ACC112 (cell line): Measurements from ENCODE around the gene ADAMTSL3.

Experiments used
- H2AFZ ChIP-seq: fragments of 200-600 bp; sonication (generic); one replicate; pipeline ENCODE4 v1.6.0; 2017; ENCODE audit warnings: antibody characterized with exemption, low read length; ENCODE audit not compliant: unreplicated experiment
- H3K27ac ChIP-seq: fragments of 200-600 bp; sonication (generic); 2 replicates; pipeline ENCODE4 v1.5.1; 2014; ENCODE audit warnings: low read depth, mild to moderate bottlenecking, antibody characterized with exemption, low read length, moderate library complexity
- H3K27me3 ChIP-seq: fragments of 200-600 bp; sonication (generic); 2 replicates; pipeline ENCODE4 v1.6.1; 2014; ENCODE audit warnings: mild to moderate bottlenecking, antibody characterized with exemption, low read length, moderate library complexity, mixed read lengths; ENCODE audit not compliant: insufficient read depth
- H3K36me3 ChIP-seq: fragments of 200-600 bp; sonication (generic); 2 replicates; pipeline ENCODE4 v1.6.1; 2016; ENCODE audit warnings: mild to moderate bottlenecking, antibody characterized with exemption, low read length, moderate library complexity, mixed read lengths; ENCODE audit not compliant: insufficient read depth
- H3K4me1 ChIP-seq: fragments of 200-600 bp; sonication (generic); one replicate; pipeline ENCODE4 v1.6.1; 2016; ENCODE audit warnings: low read length, mixed read lengths; ENCODE audit not compliant: insufficient read depth, unreplicated experiment, control insufficient read depth
- H3K4me3 ChIP-seq: fragments of 200-600 bp; sonication (generic); 2 replicates; pipeline ENCODE4 v1.5.1; 2014; ENCODE audit warnings: mild to moderate bottlenecking, low read depth, low read length
- H3K79me2 ChIP-seq: fragments of 200-600 bp; sonication (generic); one replicate; pipeline ENCODE4 v1.6.0; 2016; ENCODE audit warnings: low read length; ENCODE audit not compliant: control insufficient read depth, unreplicated experiment, insufficient read depth

ADAMTSL3 gene

DNA sequence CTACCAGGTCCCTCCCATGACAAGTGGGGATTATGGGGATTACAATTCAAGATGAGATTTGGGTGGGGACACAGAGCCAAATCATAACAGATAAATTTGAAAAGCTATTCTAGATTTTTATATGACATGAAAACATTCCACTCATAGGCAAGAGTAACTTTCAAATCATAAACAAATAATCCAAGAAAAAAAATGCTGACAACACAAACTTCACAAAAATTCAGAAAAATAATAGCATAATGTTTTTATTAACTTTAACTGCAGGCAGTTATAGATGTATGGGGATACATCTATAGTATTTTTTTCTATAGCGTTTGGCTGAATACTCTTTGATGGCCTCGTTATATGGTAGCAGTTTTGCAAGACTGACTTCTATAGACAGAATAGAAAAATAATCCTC lies 243.1 kb downstream of the ADAMTSL3 start:
- H3K27me3 ChIP-seq: peaks cover 26% of the 10 kb centered on the region
- H3K27ac ChIP-seq: no peak overlapping the region

DNA sequence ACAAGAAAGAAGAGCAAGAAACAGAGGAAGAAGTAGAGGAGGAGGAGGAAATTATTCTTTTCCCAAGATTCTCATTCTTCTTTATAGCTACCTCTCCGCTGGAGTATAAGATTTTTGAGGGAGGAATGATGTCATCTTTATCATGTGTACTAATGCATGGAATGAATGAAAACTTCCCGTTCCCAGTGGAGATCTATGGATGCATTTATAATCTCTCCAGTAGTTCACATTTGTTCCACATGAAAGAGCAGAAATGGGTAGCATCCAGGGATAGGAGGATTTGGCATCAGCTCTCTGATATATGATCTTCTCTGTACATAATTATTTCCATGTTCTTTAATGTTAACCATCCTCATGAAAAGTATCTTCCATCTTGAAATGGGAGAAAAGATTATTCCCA lies 244.4 kb downstream of the ADAMTSL3 start:
- H3K79me2 ChIP-seq: no peaks in the 10 kb centered on the region
- no peak overlapping the region for H3K4me3 ChIP-seq
- no peaks in the 10 kb centered on the region for H3K36me3 ChIP-seq
- no peaks in the 10 kb centered on the region for H3K4me1 ChIP-seq
- no peak overlapping the region for H3K27ac ChIP-seq
- H2AFZ ChIP-seq: no peak overlapping the region
- peaks cover 26% of the 10 kb centered on the region for H3K27me3 ChIP-seq

More for the DNA sequence above, 243.1 kb downstream of the ADAMTSL3 start:
- H3K4me1 ChIP-seq: no peaks in the 10 kb centered on the region
- H3K36me3 ChIP-seq: no peaks in the 10 kb centered on the region
- H3K79me2 ChIP-seq: no peaks in the 10 kb centered on the region
- no peak overlapping the region for H2AFZ ChIP-seq
- no peak overlapping the region for H3K4me3 ChIP-seq

DNA sequence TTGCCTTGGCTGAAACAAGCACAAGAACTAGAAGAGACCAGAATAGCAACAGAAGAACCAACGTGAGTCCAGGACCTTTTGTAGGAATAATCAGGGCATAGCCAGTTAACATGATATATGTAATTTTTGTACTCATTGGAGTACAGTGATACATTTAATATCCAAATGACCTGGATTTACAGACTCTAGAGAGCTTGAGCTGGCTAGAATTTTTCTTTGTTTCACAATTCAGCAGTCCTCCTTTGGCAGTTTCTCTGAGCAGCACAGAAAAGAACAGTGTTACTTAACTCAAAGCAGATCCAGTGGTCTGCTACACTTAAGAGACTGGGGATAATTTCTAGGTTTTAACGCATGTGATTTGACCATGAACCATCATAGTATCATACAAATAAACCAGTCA lies 245.7 kb downstream of the ADAMTSL3 start:
- Histone ChIP-seq H3K27me3 (peaks cover 26% of the 10 kb centered on the region), H2AFZ (no peak overlapping the region), H3K4me3 (no peak overlapping the region), H3K79me2 (no peaks in the 10 kb centered on the region), H3K27ac (no peak overlapping the region), H3K4me1 (no peaks in the 10 kb centered on the region), H3K36me3 (no peaks in the 10 kb centered on the region)

DNA sequence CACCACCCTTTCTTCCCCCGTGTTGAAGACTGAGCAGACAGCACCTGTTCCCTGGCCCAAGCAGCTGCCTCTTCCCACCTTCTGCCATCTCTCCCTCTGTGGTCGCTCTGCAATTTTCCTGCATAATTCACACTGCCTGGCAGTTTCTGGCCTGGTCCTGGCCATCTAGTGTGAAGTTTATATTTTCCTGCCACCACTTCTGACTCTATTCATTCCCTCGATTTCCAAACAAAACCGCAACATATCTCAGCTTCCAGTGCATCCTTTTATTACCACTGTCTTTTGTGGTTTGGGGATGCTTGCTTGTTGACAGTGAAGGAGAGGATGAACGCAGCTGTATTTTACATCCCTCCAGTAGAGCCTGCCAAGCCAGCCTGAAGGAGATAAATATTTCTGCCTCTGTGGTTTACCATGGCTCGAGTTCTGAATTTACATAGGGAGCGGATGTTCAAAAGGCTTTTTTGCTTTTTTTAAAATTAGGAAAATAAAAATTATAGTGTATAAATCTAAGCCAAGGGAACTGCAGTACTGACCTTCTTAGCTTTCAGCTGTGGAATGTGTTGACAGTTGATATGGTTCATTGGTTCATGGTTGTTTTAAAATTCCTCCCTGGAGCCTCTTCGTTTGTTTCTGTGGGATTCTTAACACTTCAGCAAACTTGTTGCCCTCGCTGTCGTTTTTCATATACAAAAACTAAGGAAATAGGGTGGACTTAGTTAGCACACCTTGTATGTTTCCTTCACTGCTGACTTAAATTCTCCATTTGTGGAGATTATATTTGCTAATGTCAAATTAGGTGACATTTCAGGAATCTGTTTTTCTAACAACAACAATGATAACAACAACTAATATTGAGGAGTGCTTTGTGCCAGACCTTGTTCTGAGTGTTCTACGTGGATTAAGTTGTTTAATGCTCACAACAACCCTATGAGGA lies 250.5 kb downstream of the ADAMTSL3 start:
- Histone ChIP-seq H3K79me2 (no peaks in the 10 kb centered on the region), H3K4me3 (no peak overlapping the region), H3K36me3 (no peaks in the 10 kb centered on the region), H2AFZ (no peak overlapping the region), H3K27me3 (peaks cover 13% of the 10 kb centered on the region), H3K4me1 (no peaks in the 10 kb centered on the region), H3K27ac (no peak overlapping the region)

DNA sequence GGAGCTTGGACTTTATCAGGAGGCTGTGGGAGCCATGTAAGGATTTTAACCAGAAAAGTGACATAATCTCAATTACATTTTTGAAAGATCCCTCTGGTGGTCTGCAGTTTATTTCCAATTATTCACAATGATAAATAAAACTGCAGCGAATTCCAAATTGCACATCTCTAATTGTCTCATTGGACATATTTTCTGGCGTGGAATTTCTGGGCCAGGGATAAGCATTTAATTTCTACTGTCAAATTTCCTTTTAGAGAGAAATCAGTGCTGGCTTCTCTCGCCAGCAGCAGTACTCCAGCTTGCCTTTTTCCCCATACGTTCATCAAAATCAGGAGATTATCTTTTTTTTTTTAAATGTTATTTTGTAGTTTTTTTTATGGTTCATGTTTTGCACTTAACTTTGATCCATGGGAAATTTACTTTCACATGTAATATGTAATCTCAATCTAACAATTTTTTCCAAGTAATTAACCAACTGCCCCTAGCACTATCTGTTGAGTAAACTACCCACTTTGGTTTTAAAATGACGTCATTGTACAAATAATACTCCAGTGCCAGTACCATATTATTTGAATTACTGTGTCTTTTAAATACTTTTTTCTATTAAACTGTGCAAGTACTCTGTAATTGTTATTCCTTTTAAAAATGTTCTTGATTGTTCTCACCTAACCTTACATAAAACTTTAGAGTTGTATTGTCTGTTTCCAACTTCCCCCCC lies 251.8 kb downstream of the ADAMTSL3 start:
- no peak overlapping the region for H3K4me3 ChIP-seq
- no peaks in the 10 kb centered on the region for H3K36me3 ChIP-seq
- no peaks in the 10 kb centered on the region for H3K79me2 ChIP-seq
- no peak overlapping the region for H2AFZ ChIP-seq
- peaks cover 7% of the 10 kb centered on the region; the same call in 1 of the 2 replicates for H3K27me3 ChIP-seq
- H3K27ac ChIP-seq: no peak overlapping the region
- no peaks in the 10 kb centered on the region for H3K4me1 ChIP-seq

DNA sequence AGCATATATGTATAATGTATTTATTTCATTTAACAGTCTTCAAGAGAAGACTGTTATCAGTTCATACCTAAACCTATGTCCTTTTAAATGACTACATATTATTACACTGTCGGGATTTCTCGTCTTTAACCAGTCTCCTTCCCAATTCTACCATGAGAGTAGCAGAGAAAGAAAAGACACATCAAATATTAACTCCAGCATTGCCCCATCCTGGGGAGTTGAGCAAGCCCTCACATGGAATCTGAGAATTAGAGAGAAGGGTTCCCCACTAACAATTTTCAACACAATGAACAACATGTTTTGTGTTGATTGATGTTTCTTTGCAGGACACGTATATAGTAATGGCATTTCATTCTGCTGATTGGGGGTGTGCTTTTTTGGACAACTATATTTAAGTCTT lies 257.4 kb downstream of the ADAMTSL3 start:
- no peak overlapping the region for H3K4me3 ChIP-seq
- H3K4me1 ChIP-seq: no peaks in the 10 kb centered on the region
- no peaks in the 10 kb centered on the region for H3K79me2 ChIP-seq
- no peaks in the 10 kb centered on the region for H3K36me3 ChIP-seq
- no peak overlapping the region for H3K27ac ChIP-seq
- no peaks in the 10 kb centered on the region for H3K27me3 ChIP-seq
- no peak overlapping the region for H2AFZ ChIP-seq

DNA sequence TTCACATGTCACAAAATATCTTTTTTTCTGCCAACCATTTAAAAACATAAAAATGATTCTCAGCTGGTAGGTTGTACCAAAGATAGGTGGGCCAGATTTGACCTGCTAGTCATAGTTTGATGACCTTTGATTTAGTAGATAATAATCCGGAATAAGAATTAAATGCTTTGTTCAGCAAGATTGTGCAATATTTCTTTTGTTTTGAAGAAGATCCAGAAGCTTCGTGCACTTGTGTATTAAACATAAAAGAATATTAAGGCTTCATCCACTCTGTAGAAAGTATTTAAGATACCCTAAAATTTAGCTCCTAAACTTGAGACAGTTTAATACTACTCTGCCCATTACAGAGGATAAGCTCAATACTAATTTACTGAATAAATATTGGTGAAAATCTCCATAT lies 258.4 kb downstream of the ADAMTSL3 start:
- Histone ChIP-seq H2AFZ (no peak overlapping the region), H3K79me2 (no peaks in the 10 kb centered on the region), H3K27me3 (no peaks in the 10 kb centered on the region), H3K4me1 (no peaks in the 10 kb centered on the region), H3K27ac (no peak overlapping the region), H3K36me3 (no peaks in the 10 kb centered on the region), H3K4me3 (no peak overlapping the region)

DNA sequence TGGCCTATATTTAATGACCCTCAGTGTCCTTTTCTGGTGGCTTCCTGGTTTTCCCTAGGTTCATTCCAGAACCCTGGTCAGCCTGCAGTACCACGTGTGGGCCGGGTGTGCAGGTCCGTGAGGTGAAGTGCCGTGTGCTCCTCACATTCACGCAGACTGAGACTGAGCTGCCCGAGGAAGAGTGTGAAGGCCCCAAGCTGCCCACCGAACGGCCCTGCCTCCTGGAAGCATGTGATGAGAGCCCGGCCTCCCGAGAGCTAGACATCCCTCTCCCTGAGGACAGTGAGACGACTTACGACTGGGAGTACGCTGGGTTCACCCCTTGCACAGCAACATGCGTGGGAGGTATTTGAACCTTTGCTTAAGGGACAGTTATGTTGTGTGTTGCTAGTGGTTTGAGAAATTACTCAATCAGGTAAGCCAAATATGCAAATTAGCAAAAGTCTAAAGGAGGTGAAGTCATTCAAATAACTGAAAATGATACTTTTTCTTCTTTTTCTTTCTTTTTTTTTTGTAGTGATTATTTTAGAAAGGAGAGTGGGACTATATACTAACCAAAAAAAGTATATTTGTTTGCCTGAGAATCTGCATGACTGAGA lies 259.2 kb downstream of the ADAMTSL3 start:
- no peaks in the 10 kb centered on the region for H3K4me1 ChIP-seq
- no peaks in the 10 kb centered on the region for H3K27me3 ChIP-seq
- no peak overlapping the region for H3K27ac ChIP-seq
- no peak overlapping the region for H3K4me3 ChIP-seq
- no peaks in the 10 kb centered on the region for H3K36me3 ChIP-seq
- no peaks in the 10 kb centered on the region for H3K79me2 ChIP-seq
- H2AFZ ChIP-seq: no peak overlapping the region

DNA sequence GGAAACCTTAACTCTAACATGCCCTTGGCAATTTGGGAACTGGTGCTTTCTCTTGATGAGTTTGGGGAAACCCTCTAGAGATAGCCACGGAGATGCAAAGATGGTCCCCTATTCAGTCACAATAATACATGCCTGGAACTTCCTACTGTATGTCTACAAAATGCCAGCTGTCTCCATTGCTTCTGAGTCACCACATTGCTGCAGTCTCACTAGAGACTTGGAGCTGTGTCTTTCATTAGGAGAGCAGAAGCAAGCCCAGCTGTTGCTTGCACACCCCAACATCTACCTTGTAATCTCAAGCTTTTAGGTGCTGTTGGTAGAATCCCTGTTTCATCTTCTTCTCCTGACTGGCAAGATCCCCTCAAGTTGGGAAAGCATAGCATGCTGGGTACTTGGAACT lies 261.0 kb downstream of the ADAMTSL3 start:
- Histone ChIP-seq H3K4me1 (no peaks in the 10 kb centered on the region), H2AFZ (no peak overlapping the region), H3K27me3 (no peaks in the 10 kb centered on the region), H3K4me3 (no peak overlapping the region), H3K36me3 (no peaks in the 10 kb centered on the region), H3K79me2 (no peaks in the 10 kb centered on the region), H3K27ac (no peak overlapping the region)

DNA sequence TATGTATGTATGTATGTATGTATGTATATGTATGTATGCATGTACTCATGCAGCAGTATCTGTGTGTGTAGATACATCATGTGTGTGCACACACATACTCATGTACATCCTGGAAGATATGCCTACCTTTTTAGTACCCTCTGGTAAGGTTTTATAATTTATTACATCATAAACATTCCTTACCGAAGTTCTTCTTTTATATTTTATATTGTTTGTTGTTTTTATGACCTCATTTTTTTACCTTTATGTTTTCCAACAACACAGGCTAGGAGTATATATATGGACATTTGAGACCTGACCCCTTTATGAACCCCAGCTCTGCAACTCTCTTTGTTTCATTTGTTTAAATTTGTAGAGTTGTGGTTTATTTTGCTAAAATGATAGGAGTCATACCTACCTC lies 263.5 kb downstream of the ADAMTSL3 start:
- no peak overlapping the region for H3K27ac ChIP-seq
- no peaks in the 10 kb centered on the region for H3K79me2 ChIP-seq
- H3K4me1 ChIP-seq: no peaks in the 10 kb centered on the region
- H2AFZ ChIP-seq: no peak overlapping the region
- H3K27me3 ChIP-seq: no peaks in the 10 kb centered on the region
- no peak overlapping the region for H3K4me3 ChIP-seq
- no peaks in the 10 kb centered on the region for H3K36me3 ChIP-seq
